ENCODE measurements around the gene CAMKK2. TPM values are rescaled to one million over a fixed set of nuclear protein-coding genes. Genes with fewer than 3 reads are reported as not detected.
A peak's percentile ranks its signal among the peaks of the same experiment; 100 is the strongest.
"Not testable (repeated sequence)": the region's sequence is repeated elsewhere in the genome, so short reads cannot be mapped to it uniquely, and the experiment has no call there.

The CAMKK2 gene
- polyA plus RNA-seq, 2 donors = 8.5 to 10.5 TPM

DNA sequence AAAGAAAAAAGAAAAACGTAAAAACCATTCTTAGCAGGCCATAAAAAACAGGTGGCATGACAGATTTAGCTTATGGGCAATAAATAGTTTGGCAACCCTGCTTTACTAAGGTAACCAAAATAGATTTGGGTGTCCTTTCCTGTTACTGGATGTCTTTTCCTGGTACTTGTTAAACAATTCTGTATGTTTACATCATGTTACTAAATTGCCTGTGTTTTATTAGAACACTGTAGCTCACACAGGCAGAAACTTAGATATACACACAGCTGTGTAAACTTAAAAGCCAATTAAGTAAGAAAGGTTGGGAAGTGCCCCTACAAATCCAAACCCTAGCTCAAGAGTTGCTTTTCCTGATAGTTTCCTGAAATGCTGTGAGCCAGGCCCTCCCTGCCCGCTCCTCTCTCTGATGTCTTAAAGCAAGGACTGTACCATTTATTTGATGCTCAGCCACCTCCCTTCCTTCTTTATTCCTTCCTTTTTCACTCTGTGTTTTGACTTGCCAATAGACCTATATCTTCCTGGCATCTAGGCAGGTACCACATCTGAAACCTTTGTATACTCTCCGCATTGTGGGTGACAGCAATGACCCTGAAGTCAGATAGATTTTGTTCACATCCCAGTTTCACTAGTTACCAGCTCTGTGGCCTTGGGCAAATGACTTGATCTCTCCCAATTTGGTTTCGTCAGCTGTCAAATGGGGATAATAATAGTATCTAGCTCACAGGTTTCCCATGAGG is 3.7 kb upstream of the CAMKK2 start:
- H3K4me3 ChIP-seq (ENCODE audit: low read depth in 1 of 2, low read length in 2 of 2) = no peak overlapping the region
- WGBS, 2 donors = 67 to 75% methylated on average over 4 of the region's 4 CpGs

DNA sequence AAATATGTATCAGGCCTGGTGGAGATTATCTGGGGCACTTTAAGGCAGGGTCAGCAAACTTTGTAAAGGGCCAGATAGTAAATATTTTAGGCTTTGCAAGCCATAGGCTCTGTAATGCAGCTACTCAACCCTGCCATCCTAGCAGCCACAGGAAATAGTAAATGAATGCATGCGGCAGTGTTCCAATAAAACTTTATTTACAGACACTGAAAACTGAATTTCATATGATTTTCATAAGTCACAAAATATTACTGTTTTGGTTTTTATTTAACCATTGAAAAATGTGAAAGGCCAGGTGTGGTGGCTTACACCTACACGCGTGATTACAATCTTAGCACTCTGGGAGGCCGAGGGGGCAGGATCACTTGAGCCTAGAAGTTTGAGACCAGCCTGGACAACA is 3.2 kb upstream of the CAMKK2 start:
- WGBS, 2 donors = 86 to 94% methylated on average over 4 of the region's 4 CpGs
- Histone ChIP-seq H3K27me3 (ENCODE audit: control insufficient read depth in 1 of 2, insufficient read depth in 2 of 2, low read length in 2 of 2) (peaks cover 0 to 2% of the 10 kb centered on the region in 2 donors), H3K27ac (ENCODE audit: low read depth in 2 of 2, low read length in 1 of 2) (no peak overlapping the region), H3K36me3 (ENCODE audit: control insufficient read depth in 2 of 2, insufficient read depth in 2 of 2, low read length in 1 of 2) (no peaks in the 10 kb centered on the region), H3K4me1 (ENCODE audit: control insufficient read depth in 2 of 2, insufficient read depth in 2 of 2, low read length in 1 of 2) (peaks cover 5% of the 10 kb centered on the region in 2 donors), H3K9me3 (ENCODE audit: control insufficient read depth in 2 of 2, insufficient read depth in 1 of 2, low read depth in 1 of 2, low read length in 1 of 2) (no peaks in the 10 kb centered on the region), H3K4me3 (ENCODE audit: low read depth in 1 of 2, low read length in 2 of 2) (no peak overlapping the region)

More for the DNA sequence above, 3.7 kb upstream of the CAMKK2 start:
- Histone ChIP-seq H3K4me1 (ENCODE audit: control insufficient read depth in 2 of 2, insufficient read depth in 2 of 2, low read length in 1 of 2) (peaks cover 4 to 5% of the 10 kb centered on the region in 2 donors), H3K36me3 (ENCODE audit: control insufficient read depth in 2 of 2, insufficient read depth in 2 of 2, low read length in 1 of 2) (no peaks in the 10 kb centered on the region), H3K27ac (ENCODE audit: low read depth in 2 of 2, low read length in 1 of 2) (no peak overlapping the region), H3K9me3 (ENCODE audit: control insufficient read depth in 2 of 2, insufficient read depth in 1 of 2, low read depth in 1 of 2, low read length in 1 of 2) (no peaks in the 10 kb centered on the region), H3K27me3 (ENCODE audit: control insufficient read depth in 1 of 2, insufficient read depth in 2 of 2, low read length in 2 of 2) (peaks cover 0 to 2% of the 10 kb centered on the region in 2 donors)

DNA sequence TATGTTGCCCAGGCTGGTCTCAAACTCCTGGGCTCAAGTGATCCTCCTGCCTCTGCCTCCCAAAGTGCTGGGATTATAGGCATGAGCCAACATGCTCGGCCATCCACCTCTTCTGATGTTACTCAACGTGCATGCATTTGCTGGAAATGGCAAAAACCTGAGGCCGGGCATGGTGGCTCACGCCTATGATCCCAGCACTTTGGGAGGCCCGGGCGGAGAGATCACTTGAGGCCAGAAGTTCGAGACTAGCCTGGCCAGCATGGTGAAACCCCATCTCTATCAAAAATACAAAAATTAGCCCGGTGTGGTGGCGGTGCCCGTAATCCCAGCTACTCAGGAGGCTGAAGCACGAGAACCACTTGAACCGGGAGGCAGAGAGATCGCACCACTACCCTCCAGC is 1.9 kb upstream of the CAMKK2 start:
- H3K4me1 ChIP-seq (ENCODE audit: control insufficient read depth in 2 of 2, insufficient read depth in 2 of 2, low read length in 1 of 2); H3K9me3 ChIP-seq (ENCODE audit: control insufficient read depth in 2 of 2, insufficient read depth in 1 of 2, low read depth in 1 of 2, low read length in 1 of 2); H3K27ac ChIP-seq (ENCODE audit: low read depth in 2 of 2, low read length in 1 of 2); H3K27me3 ChIP-seq (ENCODE audit: control insufficient read depth in 1 of 2, insufficient read depth in 2 of 2, low read length in 2 of 2); H3K4me3 ChIP-seq (ENCODE audit: low read depth in 1 of 2, low read length in 2 of 2); H3K36me3 ChIP-seq (ENCODE audit: control insufficient read depth in 2 of 2, insufficient read depth in 2 of 2, low read length in 1 of 2): not testable (repeated sequence)
- 86 to 90% methylated on average over 13 of the region's 13 CpGs for WGBS, 2 donors

DNA sequence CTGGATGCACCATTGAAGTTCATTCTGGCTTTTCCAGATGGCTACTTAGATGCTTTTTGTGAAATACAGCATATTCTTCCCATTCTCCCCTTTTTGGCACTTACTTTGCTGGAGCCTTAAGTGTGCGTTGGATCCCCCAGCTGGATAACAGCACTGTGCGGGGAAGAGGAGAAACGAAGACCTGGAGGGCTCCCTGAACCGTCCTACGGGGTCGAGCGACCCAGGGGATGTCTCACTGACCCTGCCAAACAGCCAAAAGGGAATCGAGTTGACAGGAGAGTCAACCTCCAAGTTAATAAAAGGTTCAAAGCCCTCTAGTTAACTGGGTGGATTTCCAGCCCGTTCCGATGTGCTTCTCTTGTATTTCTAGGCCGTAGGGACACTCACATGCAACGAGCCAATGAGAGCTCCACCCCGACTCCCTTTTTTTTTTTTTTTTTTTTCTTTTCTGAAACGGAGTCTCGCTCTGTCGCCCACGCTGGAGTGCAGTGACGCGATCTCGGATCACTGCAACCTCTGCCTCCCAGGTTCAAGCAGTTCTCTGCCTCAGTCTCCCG is 1.0 kb upstream of the CAMKK2 start:
- peaks cover 5% of the 10 kb centered on the region in 2 donors for H3K4me1 ChIP-seq (ENCODE audit: control insufficient read depth in 2 of 2, insufficient read depth in 2 of 2, low read length in 1 of 2)
- H3K27ac ChIP-seq (ENCODE audit: low read depth in 2 of 2, low read length in 1 of 2) = peak overlapping the region in 1 of 2 donors; percentile 70
- no peaks in the 10 kb centered on the region for H3K36me3 ChIP-seq (ENCODE audit: control insufficient read depth in 2 of 2, insufficient read depth in 2 of 2, low read length in 1 of 2)
- peak overlapping the region; percentile 70 to 84 for H3K4me3 ChIP-seq (ENCODE audit: low read depth in 1 of 2, low read length in 2 of 2)
- WGBS, 2 donors = 3 to 7% methylated on average over 21 of the region's 21 CpGs
- no peaks in the 10 kb centered on the region for H3K9me3 ChIP-seq (ENCODE audit: control insufficient read depth in 2 of 2, insufficient read depth in 1 of 2, low read depth in 1 of 2, low read length in 1 of 2)
- H3K27me3 ChIP-seq (ENCODE audit: control insufficient read depth in 1 of 2, insufficient read depth in 2 of 2, low read length in 2 of 2) = peaks cover 0 to 2% of the 10 kb centered on the region in 2 donors

DNA sequence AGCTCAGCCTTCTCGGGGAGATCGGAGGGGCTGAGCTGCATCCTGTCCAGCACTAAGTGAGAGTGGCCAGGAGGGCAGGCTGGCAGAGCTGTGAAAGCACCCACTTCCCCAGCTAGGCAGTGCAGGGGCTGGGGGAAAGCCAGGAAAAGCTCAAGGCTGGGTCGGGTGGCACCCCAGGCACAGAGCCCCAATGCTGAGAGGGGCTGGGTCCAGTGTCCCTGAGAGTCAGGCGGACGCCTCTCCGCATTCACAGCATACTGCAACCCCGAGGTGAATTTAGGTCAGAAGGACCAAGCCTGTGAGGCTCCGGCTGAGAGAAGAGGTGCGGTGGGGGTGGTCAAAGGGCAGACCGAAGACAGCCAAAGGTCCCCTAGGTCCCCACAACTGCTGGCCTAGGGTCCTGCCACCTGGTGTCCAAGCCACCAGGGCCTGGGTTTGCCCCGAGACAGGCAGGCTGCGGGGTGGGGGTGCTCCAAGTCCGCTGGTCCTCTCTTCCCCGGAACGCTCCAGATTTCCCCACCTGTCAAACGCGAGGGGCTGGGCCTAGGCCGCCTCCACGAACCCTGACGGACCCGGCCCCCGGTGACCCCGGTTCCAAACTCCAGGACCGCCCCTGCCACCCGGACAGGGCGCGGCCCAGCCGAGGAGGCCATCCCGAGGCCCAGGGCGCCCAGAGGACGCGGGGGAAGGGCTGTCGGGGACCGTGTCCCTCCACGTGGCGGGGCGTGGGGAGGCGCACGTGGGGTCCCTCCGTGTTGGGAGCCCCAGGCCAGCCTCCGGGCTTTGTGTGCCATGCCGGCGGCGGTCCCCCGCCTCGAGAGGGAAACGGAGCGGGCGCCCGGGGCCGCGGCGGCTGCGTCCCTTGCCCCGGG is 527 bp downstream of the CAMKK2 start:
- Histone ChIP-seq H3K27ac (ENCODE audit: low read depth in 2 of 2, low read length in 1 of 2) (peak overlapping the region; percentile 69 to 78), H3K9me3 (ENCODE audit: control insufficient read depth in 2 of 2, insufficient read depth in 1 of 2, low read depth in 1 of 2, low read length in 1 of 2) (no peaks in the 10 kb centered on the region), H3K4me1 (ENCODE audit: control insufficient read depth in 2 of 2, insufficient read depth in 2 of 2, low read length in 1 of 2) (peaks cover 5% of the 10 kb centered on the region in 2 donors), H3K27me3 (ENCODE audit: control insufficient read depth in 1 of 2, insufficient read depth in 2 of 2, low read length in 2 of 2) (no peaks in the 10 kb centered on the region), H3K36me3 (ENCODE audit: control insufficient read depth in 2 of 2, insufficient read depth in 2 of 2, low read length in 1 of 2) (no peaks in the 10 kb centered on the region), H3K4me3 (ENCODE audit: low read depth in 1 of 2, low read length in 2 of 2) (peak overlapping the region; percentile 70 to 99)
- WGBS, 2 donors = 1% methylated on average over 40 to 55 of the region's 55 CpGs

DNA sequence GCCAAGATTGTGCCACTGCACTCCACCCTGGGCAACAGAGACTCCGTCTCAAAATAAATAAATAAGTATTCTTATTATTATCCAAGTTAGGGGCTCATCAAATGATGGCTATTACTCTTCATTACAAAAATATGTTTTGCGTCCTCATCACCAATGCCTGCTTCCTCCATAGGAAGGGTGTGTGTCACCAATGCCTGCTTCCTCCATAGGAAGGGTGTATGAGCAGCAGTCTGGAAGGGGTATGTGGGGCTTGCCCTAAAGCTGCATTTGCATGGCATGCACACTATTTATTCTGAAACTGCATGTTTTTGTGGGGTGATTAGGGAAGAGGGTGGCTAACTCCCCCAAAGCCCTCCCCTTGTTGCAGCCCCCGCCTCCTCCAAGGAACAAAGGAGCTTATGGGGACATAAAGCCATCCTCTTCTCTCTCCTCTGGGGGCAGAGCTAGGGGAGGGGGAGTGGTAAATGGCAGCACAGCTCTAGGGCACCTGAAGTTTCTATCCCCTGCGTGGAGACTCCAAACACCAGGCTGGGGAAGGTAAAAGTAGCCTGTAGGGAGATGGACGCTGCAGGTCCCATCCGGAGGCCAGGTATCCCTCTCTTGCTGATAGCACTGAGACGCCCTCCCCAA is 1.3 kb downstream of the CAMKK2 start:
- 37 to 42% methylated on average over 7 of the region's 7 CpGs for WGBS, 2 donors
- Histone ChIP-seq H3K36me3 (ENCODE audit: control insufficient read depth in 2 of 2, insufficient read depth in 2 of 2, low read length in 1 of 2) (no peaks in the 10 kb centered on the region), H3K27ac (ENCODE audit: low read depth in 2 of 2, low read length in 1 of 2) (peak overlapping the region in 1 of 2 donors; percentile 69), H3K9me3 (ENCODE audit: control insufficient read depth in 2 of 2, insufficient read depth in 1 of 2, low read depth in 1 of 2, low read length in 1 of 2) (no peaks in the 10 kb centered on the region), H3K27me3 (ENCODE audit: control insufficient read depth in 1 of 2, insufficient read depth in 2 of 2, low read length in 2 of 2) (no peaks in the 10 kb centered on the region), H3K4me1 (ENCODE audit: control insufficient read depth in 2 of 2, insufficient read depth in 2 of 2, low read length in 1 of 2) (peaks cover 5% of the 10 kb centered on the region in 2 donors), H3K4me3 (ENCODE audit: low read depth in 1 of 2, low read length in 2 of 2) (peak overlapping the region; percentile 70 to 99)

DNA sequence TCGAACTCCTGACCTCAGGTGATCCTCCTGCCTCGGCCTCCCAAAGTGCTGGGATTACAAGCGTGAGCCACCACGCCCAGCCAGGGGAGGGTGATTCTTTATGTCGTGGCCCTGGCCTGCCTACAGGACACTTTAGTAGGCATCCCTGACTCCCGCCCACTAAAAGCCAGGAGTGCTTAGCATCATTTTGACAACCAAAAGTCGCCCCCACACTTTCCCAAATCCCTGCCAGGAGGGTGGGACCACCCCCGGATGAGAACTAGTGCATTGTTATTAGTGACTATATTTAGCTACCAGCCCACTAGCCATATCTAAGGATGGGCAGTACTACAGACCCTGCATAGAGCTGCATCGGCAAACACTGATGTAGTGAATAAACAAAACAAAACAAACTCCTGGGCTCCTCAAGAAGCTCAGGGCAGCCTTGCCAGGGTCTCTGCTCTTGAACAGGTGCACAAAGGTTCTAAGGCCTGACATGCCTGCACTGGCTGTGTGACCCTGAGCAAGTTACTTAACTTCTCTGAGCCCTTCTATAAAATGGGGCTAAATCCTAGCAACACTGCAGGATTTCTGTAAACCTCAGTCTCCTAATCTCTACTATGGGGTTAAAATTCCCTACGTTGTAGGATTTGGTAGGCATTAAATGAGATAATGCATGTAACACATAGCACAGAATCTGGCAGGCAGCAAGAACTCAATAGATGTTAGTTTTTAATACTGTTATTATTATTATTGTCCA is 2.2 kb downstream of the CAMKK2 start:
- peaks cover 5% of the 10 kb centered on the region in 2 donors for H3K4me1 ChIP-seq (ENCODE audit: control insufficient read depth in 2 of 2, insufficient read depth in 2 of 2, low read length in 1 of 2)
- H3K9me3 ChIP-seq (ENCODE audit: control insufficient read depth in 2 of 2, insufficient read depth in 1 of 2, low read depth in 1 of 2, low read length in 1 of 2) = no peaks in the 10 kb centered on the region
- no peaks in the 10 kb centered on the region for H3K36me3 ChIP-seq (ENCODE audit: control insufficient read depth in 2 of 2, insufficient read depth in 2 of 2, low read length in 1 of 2)
- H3K27ac ChIP-seq (ENCODE audit: low read depth in 2 of 2, low read length in 1 of 2) = no peak overlapping the region
- 81 to 84% methylated on average over 9 to 10 of the region's 10 CpGs for WGBS, 2 donors
- no peak overlapping the region for H3K4me3 ChIP-seq (ENCODE audit: low read depth in 1 of 2, low read length in 2 of 2)
- H3K27me3 ChIP-seq (ENCODE audit: control insufficient read depth in 1 of 2, insufficient read depth in 2 of 2, low read length in 2 of 2) = no peaks in the 10 kb centered on the region

DNA sequence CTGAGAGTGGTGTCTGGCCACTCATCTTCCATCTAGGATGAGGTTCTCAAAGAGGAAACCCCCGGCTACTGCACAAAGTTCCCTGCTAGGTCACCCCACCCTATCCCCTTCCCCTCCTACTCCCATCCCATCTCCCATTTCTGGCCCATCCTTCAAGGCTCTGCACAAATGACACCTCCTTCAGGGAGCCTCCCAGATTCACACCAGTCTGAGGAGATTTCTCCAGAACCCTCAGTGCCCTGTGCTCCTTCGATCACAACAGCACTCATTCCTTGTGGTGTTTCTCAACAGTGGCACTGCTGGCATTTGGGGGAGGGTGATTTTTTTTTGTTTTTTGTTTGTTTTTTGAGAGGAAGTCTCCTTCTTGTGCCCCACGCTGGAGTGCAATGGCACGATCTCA is 2.9 kb downstream of the CAMKK2 start:
- no peaks in the 10 kb centered on the region for H3K9me3 ChIP-seq (ENCODE audit: control insufficient read depth in 2 of 2, insufficient read depth in 1 of 2, low read depth in 1 of 2, low read length in 1 of 2)
- 92 to 95% methylated on average over 4 of the region's 4 CpGs for WGBS, 2 donors

DNA sequence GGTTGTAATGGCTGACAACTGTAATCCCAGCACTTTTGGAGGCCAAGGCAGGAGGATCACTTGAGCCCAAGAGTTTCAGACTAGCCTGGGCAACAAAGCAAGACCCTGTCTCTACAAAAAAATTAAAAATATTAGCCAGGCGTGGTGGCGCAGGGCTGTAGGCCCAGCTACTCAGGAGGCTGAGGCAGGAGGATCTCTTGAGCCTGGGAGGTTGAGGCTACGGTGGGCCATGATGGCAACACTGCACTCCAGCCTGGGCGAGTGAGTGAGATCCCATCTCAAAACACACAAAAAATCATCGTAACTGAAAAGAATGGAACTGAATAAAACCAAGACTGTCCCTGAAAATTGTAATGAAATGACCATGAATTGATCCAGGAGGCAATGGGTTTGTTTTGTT is 6.1 kb downstream of the CAMKK2 start:
- no peak overlapping the region for H3K4me3 ChIP-seq (ENCODE audit: low read depth in 1 of 2, low read length in 2 of 2)
- whole genome bisulfite sequencing, 2 donors = 95 to 98% methylated on average over 5 of the region's 5 CpGs
- no peak overlapping the region for H3K27ac ChIP-seq (ENCODE audit: low read depth in 2 of 2, low read length in 1 of 2)

More for the DNA sequence above, 2.9 kb downstream of the CAMKK2 start:
- Histone ChIP-seq H3K36me3 (ENCODE audit: control insufficient read depth in 2 of 2, insufficient read depth in 2 of 2, low read length in 1 of 2) (no peaks in the 10 kb centered on the region), H3K4me1 (ENCODE audit: control insufficient read depth in 2 of 2, insufficient read depth in 2 of 2, low read length in 1 of 2) (peaks cover 5% of the 10 kb centered on the region in 2 donors), H3K27me3 (ENCODE audit: control insufficient read depth in 1 of 2, insufficient read depth in 2 of 2, low read length in 2 of 2) (no peaks in the 10 kb centered on the region), H3K4me3 (ENCODE audit: low read depth in 1 of 2, low read length in 2 of 2) (no peak overlapping the region), H3K27ac (ENCODE audit: low read depth in 2 of 2, low read length in 1 of 2) (no peak overlapping the region)

More for the DNA sequence above, 6.1 kb downstream of the CAMKK2 start:
- no peaks in the 10 kb centered on the region for H3K36me3 ChIP-seq (ENCODE audit: control insufficient read depth in 2 of 2, insufficient read depth in 2 of 2, low read length in 1 of 2)
- H3K27me3 ChIP-seq (ENCODE audit: control insufficient read depth in 1 of 2, insufficient read depth in 2 of 2, low read length in 2 of 2) = no peaks in the 10 kb centered on the region
- peaks cover 0 to 3% of the 10 kb centered on the region in 2 donors for H3K4me1 ChIP-seq (ENCODE audit: control insufficient read depth in 2 of 2, insufficient read depth in 2 of 2, low read length in 1 of 2)
- H3K9me3 ChIP-seq (ENCODE audit: control insufficient read depth in 2 of 2, insufficient read depth in 1 of 2, low read depth in 1 of 2, low read length in 1 of 2) = no peaks in the 10 kb centered on the region

Data from esophagus (tissue), 2 donors.